Spleen (tissue), 11 donors: ENCODE measurements around the gene NGLY1. TPM values are rescaled to one million over a fixed set of nuclear protein-coding genes. Genes with fewer than 3 reads are reported as not detected.
A peak's percentile ranks its signal among the peaks of the same experiment; 100 is the strongest.

Source experiments
- DNase-seq: peaks from one replicate; pipeline ENCODE4 v3.0.0-alpha.2; 2020
- H3K27ac ChIP-seq, 8 donors: fragments of 200-600 bp; sonication (generic) in 7 of 8; 1 replicate in 4 of 8; 2 replicates in 4 of 8; pipeline versions ENCODE4 v1.5.0 to v1.8.0; 2016 to 2021; ENCODE audit warnings: inconsistent platforms in 4 of 8, mild to moderate bottlenecking in 4 of 8, moderate library complexity in 1 of 8
- H3K27me3 ChIP-seq, 7 donors: fragments of 200-600 bp; sonication (generic) in 6 of 7; replicated peaks in 1 of 7; 1 replicate in 4 of 7; 2 replicates in 3 of 7; pipeline versions ENCODE4 v1.5.0 to v1.8.0; 2016 to 2021; ENCODE audit warnings: inconsistent platforms in 3 of 7, mild to moderate bottlenecking in 1 of 7
- H3K36me3 ChIP-seq, 6 donors: fragments of 200-600 bp; sonication (generic) in 5 of 6; 1 replicate in 4 of 6; 2 replicates in 2 of 6; pipeline versions ENCODE4 v1.5.0 to v1.8.0; 2016 to 2021; ENCODE audit warnings: inconsistent platforms in 2 of 6
- H3K4me1 ChIP-seq, 6 donors: fragments of 200-600 bp; sonication (generic) in 5 of 6; 1 replicate in 3 of 6; 2 replicates in 3 of 6; pipeline versions ENCODE4 v1.5.0 to v1.8.0; 2016 to 2021; ENCODE audit warnings: inconsistent platforms in 3 of 6
- H3K4me3 ChIP-seq, 8 donors: fragments of 200-600 bp; sonication (generic) in 7 of 8; 1 replicate in 4 of 8; 2 replicates in 4 of 8; pipeline versions ENCODE4 v1.5.0 to v1.8.0; 2016 to 2021; ENCODE audit warnings: inconsistent platforms in 4 of 8, mild to moderate bottlenecking in 4 of 8, moderate library complexity in 2 of 8
- H3K9me3 ChIP-seq, 8 donors: fragments of 200-600 bp; sonication (generic) in 7 of 8; 1 replicate in 4 of 8; 2 replicates in 4 of 8; pipeline versions ENCODE4 v1.5.0 to v1.8.0; 2016 to 2021; ENCODE audit warnings: inconsistent platforms in 4 of 8
- POLR2A ChIP-seq, 3 donors: fragments of 450-650 bp; IDR thresholded peaks; one replicate each; pipeline ENCODE4 v1.5.1; 2017; ENCODE audit warnings: antibody characterized with exemption in 3 of 3, mild to moderate bottlenecking in 1 of 3
- POLR2AphosphoS5 ChIP-seq, 3 donors: sonication (generic); formaldehyde crosslinking; IDR thresholded peaks; one replicate each; pipeline ENCODE4 v1.5.1; 2017; ENCODE audit warnings: antibody characterized with exemption in 3 of 3
- WGBS, 5 donors: extraction: QIAGEN DNeasy Blood & Tissue Kit in 3 of 5; methylation state at CpG; one replicate each; pipeline versions ENCODE4 v1.1.5 to v1.1.7; 2013 to 2018; 5-methylcytosine and 5-hydroxymethylcytosine counted together
- intact Hi-C: fragments of 100-400 bp; cut with DNase I; formaldehyde crosslinking; loops from one replicate; pipeline ENCODE4 v1.15.0; 2023; ENCODE audit warnings: low total_unique reads
- polyA plus RNA-seq, 3 donors: library from polyadenylated mRNA; stranded (reverse); fragments of 200-250 nt; gene quantifications; one replicate each; pipeline ENCODE4 v1.2.1, GENCODE V29; 2013
- total RNA-seq, 7 donors: library from RNA; depleted of rRNA in 3 of 7; stranded (reverse); fragments of >200 nt in 3 of 7; fragmentation: NEBNext Ultra II Directional in 4 of 7; extraction: Animal tissue kit (Norgen Biotek cat#: 25700) in 4 of 7; gene quantifications; one replicate each; pipeline versions ENCODE4 v1.1.0 to v1.2.1, GENCODE V29; 2016 to 2021
- TF ChIP-seq, protein P1 (sequence below), 11 experiments: fragments of 200-600 bp in 7 of 11; fragments of 450-650 bp in 4 of 11; sonication (generic) in 4 of 11; IDR thresholded peaks in 8 of 11; conservative IDR thresholded peaks in 3 of 11; 1 replicate in 7 of 11; 2 replicates in 4 of 11; pipeline versions ENCODE4 v1.4.0 to v1.8.0; 2016 to 2021; ENCODE audit warnings: antibody characterized with exemption in 11 of 11, inconsistent platforms in 4 of 11, mild to moderate bottlenecking in 1 of 11
- donor health status: healthy with polysubstance abuse.
- donor health status: DM: no; HTN: no; CAD: no; lungs with moderate emphysema.
- donor health status: DM: no; HTN: no; CAD: no.
- donor health status: Bipolar disorder and iron deficiency.
- donor health status: healthy.
- donor health status: DM: no; HTN: no; CAD: no.
- donor health status: DM: yes; HTN: yes; CAD: no.

Gene NGLY1
- total and polyA plus RNA-seq, 10 donors, result 40.8 to 77.3 (median 58.6) TPM

GRCh38 chr3:25748189-25748588 lies 35.1 kb downstream of the NGLY1 start:
- H3K27ac ChIP-seq, result peak overlapping the region in 1 of 8 donors; percentile 19
- H3K4me1 ChIP-seq, result peaks cover 0 to 25% (median 0%) of the 10 kb centered on the region in 6 donors
- H3K36me3 ChIP-seq, result peaks cover 0 to 99% (median 51%) of the 10 kb centered on the region in 6 donors
- TF ChIP-seq, protein P1, sequence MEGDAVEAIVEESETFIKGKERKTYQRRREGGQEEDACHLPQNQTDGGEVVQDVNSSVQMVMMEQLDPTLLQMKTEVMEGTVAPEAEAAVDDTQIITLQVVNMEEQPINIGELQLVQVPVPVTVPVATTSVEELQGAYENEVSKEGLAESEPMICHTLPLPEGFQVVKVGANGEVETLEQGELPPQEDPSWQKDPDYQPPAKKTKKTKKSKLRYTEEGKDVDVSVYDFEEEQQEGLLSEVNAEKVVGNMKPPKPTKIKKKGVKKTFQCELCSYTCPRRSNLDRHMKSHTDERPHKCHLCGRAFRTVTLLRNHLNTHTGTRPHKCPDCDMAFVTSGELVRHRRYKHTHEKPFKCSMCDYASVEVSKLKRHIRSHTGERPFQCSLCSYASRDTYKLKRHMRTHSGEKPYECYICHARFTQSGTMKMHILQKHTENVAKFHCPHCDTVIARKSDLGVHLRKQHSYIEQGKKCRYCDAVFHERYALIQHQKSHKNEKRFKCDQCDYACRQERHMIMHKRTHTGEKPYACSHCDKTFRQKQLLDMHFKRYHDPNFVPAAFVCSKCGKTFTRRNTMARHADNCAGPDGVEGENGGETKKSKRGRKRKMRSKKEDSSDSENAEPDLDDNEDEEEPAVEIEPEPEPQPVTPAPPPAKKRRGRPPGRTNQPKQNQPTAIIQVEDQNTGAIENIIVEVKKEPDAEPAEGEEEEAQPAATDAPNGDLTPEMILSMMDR (IDR thresholded peaks at IDR 0.05 in 8 of 11, conservative IDR thresholded peaks at IDR 0.05 in 3 of 11), result no peak
- TF ChIP-seq POLR2AphosphoS5 (IDR thresholded peaks at IDR 0.05) (no peak), POLR2A (IDR thresholded peaks at IDR 0.05) (no peak)
- intact Hi-C loops, result no loop called here
- whole genome bisulfite sequencing, 5 donors, result 91 to 97% (median 92%) methylated on average over 3 of the region's 3 CpGs
- H3K4me3 ChIP-seq, result no peak overlapping the region
- H3K9me3 ChIP-seq, result no peaks in the 10 kb centered on the region
- no peak for DNase-seq
- no peaks in the 10 kb centered on the region for H3K27me3 ChIP-seq

- Histone ChIP-seq H3K4me3 (no peak overlapping the region), H3K27me3 (no peaks in the 10 kb centered on the region), H3K36me3 (peaks cover 0 to 99% (median 48%) of the 10 kb centered on the region in 6 donors), H3K4me1 (peaks cover 0 to 25% (median 0%) of the 10 kb centered on the region in 6 donors), H3K9me3 (no peaks in the 10 kb centered on the region), H3K27ac (peak overlapping the region in 1 of 8 donors; percentile 53)
- intact Hi-C loops, result no loop called here
- DNase-seq, result no peak
- TF ChIP-seq, protein P1 (IDR thresholded peaks at IDR 0.05 in 8 of 11, conservative IDR thresholded peaks at IDR 0.05 in 3 of 11), result no peak
- TF ChIP-seq POLR2AphosphoS5 (IDR thresholded peaks at IDR 0.05) (no peak), POLR2A (IDR thresholded peaks at IDR 0.05) (no peak)
These were observed 36.2 kb downstream of the NGLY1 start for GRCh38 chr3:25747033-25747432.

DNA sequence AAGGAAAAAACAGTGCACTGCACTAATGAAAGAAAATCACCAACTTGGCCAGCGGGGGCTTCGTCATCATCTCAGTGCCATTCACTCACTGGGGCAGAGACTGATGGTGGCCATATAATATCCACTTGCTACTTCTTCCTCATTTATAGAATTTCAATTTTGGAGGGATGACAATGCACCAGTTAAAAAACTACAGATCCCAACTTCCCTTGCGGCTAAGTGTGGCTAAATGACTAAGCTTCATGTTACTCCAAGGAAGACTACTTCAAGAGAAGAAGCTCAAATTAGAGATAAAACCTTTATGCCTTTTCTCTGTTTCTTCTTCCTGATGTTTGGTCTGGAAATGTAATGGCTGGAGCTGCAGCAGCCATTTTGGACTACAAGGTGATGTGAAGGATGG lies 38.8 kb downstream of the NGLY1 start:
- TF ChIP-seq, protein P1 (IDR thresholded peaks at IDR 0.05 in 8 of 11, conservative IDR thresholded peaks at IDR 0.05 in 3 of 11), result no peak
- no peak for TF ChIP-seq POLR2AphosphoS5 (IDR thresholded peaks at IDR 0.05)
- Histone ChIP-seq H3K4me3 (no peak overlapping the region), H3K27ac (no peak overlapping the region), H3K27me3 (no peaks in the 10 kb centered on the region), H3K36me3 (peaks cover 0 to 98% (median 27%) of the 10 kb centered on the region in 6 donors), H3K4me1 (peaks cover 0 to 25% (median 0%) of the 10 kb centered on the region in 6 donors), H3K9me3 (no peaks in the 10 kb centered on the region)
- WGBS, 5 donors, result 96 to 97% (median 97%) methylated on average over 3 of the region's 3 CpGs
- intact Hi-C loops, result no loop called here
- no peak for DNase-seq

DNA sequence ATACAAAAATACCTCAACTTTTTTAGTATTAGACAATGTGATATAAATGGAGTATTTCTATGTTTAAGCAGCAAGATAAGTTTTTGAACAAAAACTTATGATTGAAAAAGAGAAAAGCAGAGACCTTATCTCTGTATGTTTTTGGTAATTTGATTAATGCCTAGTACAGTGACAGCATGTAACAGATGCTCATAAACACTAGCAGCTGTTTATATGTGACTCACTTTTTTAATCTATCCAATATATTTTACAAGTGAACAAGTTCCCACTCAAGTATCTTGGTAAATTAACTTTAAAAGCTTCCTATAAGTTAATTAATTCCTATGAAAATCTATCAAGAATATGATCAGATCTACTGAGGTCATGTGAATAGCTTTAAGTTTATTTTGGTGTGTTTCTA lies 55.1 kb downstream of the NGLY1 start:
- Histone ChIP-seq H3K4me1 (peaks cover 0 to 5% (median 0%) of the 10 kb centered on the region in 6 donors), H3K9me3 (no peaks in the 10 kb centered on the region), H3K27ac (no peak overlapping the region), H3K27me3 (no peaks in the 10 kb centered on the region), H3K36me3 (peaks cover 0 to 99% (median 46%) of the 10 kb centered on the region in 6 donors), H3K4me3 (no peak overlapping the region)
- TF ChIP-seq, protein P1 (IDR thresholded peaks at IDR 0.05 in 8 of 11, conservative IDR thresholded peaks at IDR 0.05 in 3 of 11), result no peak
- no peak for TF ChIP-seq POLR2A (IDR thresholded peaks at IDR 0.05)
- TF ChIP-seq POLR2AphosphoS5 (IDR thresholded peaks at IDR 0.05), result no peak
- DNase-seq, result no peak
- intact Hi-C loops, result no loop called here
